ENCODE measurements around the gene HK2. TPM values are rescaled to one million over a fixed set of nuclear protein-coding genes. Genes with fewer than 3 reads are reported as not detected.
"Not testable (repeated sequence)": the region's sequence is repeated elsewhere in the genome, so short reads cannot be mapped to it uniquely, and the experiment has no call there.

Gene HK2
- total and polyA plus RNA-seq, 8 donors = 4.8 to 45.2 (median 12.3) TPM

GRCh38 chr2:74890711-74891110 lies 56.8 kb downstream of the HK2 start:
- H3K9me3 ChIP-seq = no peaks in the 10 kb centered on the region
- intact Hi-C loops (cut with DNase I; ENCODE audit: low total_unique reads) = no loop called here
- no peak for TF ChIP-seq POLR2A (IDR thresholded peaks at IDR 0.05)
- TF ChIP-seq CTCF (IDR thresholded peaks at IDR 0.05) = no peak
- no peak for TF ChIP-seq EP300 (IDR thresholded peaks at IDR 0.05)
- TF ChIP-seq POLR2AphosphoS5 (IDR thresholded peaks at IDR 0.05) = no peak
- H3K4me3 ChIP-seq = no peak overlapping the region
- H3K27me3 ChIP-seq = no peaks in the 10 kb centered on the region
- WGBS, 5 donors = 89 to 99% (median 94%) methylated on average over 8 of the region's 8 CpGs
- H3K4me1 ChIP-seq = no peaks in the 10 kb centered on the region
- peaks cover 14 to 70% (median 64%) of the 10 kb centered on the region in 4 donors for H3K36me3 ChIP-seq
- H3K27ac ChIP-seq = no peak overlapping the region
- DNase-seq = no peak

- DNase-seq = no peak
- 83 to 95% (median 87%) methylated on average over 7 of the region's 7 CpGs for WGBS, 5 donors
- H3K27ac ChIP-seq = no peak overlapping the region
- no peak overlapping the region for H3K4me3 ChIP-seq
- intact Hi-C loops (cut with DNase I; ENCODE audit: low total_unique reads) = no loop called here
- H3K9me3 ChIP-seq = no peaks in the 10 kb centered on the region
- H3K36me3 ChIP-seq = peaks cover 14 to 64% (median 58%) of the 10 kb centered on the region in 4 donors
- no peaks in the 10 kb centered on the region for H3K27me3 ChIP-seq
- no peaks in the 10 kb centered on the region for H3K4me1 ChIP-seq
- TF ChIP-seq CTCF (IDR thresholded peaks at IDR 0.05) (no peak), EP300 (IDR thresholded peaks at IDR 0.05) (no peak), POLR2AphosphoS5 (IDR thresholded peaks at IDR 0.05) (no peak), POLR2A (IDR thresholded peaks at IDR 0.05) (no peak)
Measured at GRCh38 chr2:74891136-74891764, 57.3 kb downstream of the HK2 start.

GRCh38 chr2:74891816-74892215 lies 57.9 kb downstream of the HK2 start:
- H3K4me3 ChIP-seq; H3K9me3 ChIP-seq; H3K27ac ChIP-seq; H3K4me1 ChIP-seq; H3K27me3 ChIP-seq; intact Hi-C loops (cut with DNase I; ENCODE audit: low total_unique reads); DNase-seq: not testable (repeated sequence)
- peaks cover 14 to 59% (median 53%) of the 10 kb centered on the region in 4 donors for H3K36me3 ChIP-seq
- 69 to 91% (median 81%) methylated on average over 4 of the region's 4 CpGs for WGBS, 5 donors

GRCh38 chr2:74892609-74893008 lies 58.7 kb downstream of the HK2 start:
- Histone ChIP-seq H3K4me3 (no peak overlapping the region), H3K27ac (no peak overlapping the region), H3K27me3 (no peaks in the 10 kb centered on the region), H3K9me3 (no peaks in the 10 kb centered on the region), H3K36me3 (peaks cover 14 to 51% (median 45%) of the 10 kb centered on the region in 4 donors), H3K4me1 (no peaks in the 10 kb centered on the region)
- TF ChIP-seq EP300 (IDR thresholded peaks at IDR 0.05) = no peak
- no peak for TF ChIP-seq POLR2AphosphoS5 (IDR thresholded peaks at IDR 0.05)
- no peak for TF ChIP-seq POLR2A (IDR thresholded peaks at IDR 0.05)
- no peak for TF ChIP-seq CTCF (IDR thresholded peaks at IDR 0.05)
- DNase-seq = no peak
- intact Hi-C loops (cut with DNase I; ENCODE audit: low total_unique reads) = no loop called here
- 88 to 93% (median 92%) methylated on average over 5 of the region's 5 CpGs for WGBS, 5 donors

GRCh38 chr2:74893332-74893731 lies 59.4 kb downstream of the HK2 start:
- H3K27me3 ChIP-seq = no peaks in the 10 kb centered on the region
- H3K4me3 ChIP-seq = no peak overlapping the region
- WGBS, 5 donors = 61 to 87% (median 72%) methylated on average over 5 of the region's 5 CpGs
- TF ChIP-seq CTCF (IDR thresholded peaks at IDR 0.05) (no peak), POLR2A (IDR thresholded peaks at IDR 0.05) (no peak), POLR2AphosphoS5 (IDR thresholded peaks at IDR 0.05) (no peak), EP300 (IDR thresholded peaks at IDR 0.05) (no peak)
- intact Hi-C loops (cut with DNase I; ENCODE audit: low total_unique reads) = no loop called here
- H3K9me3 ChIP-seq = peaks cover 0 to 2% (median 0%) of the 10 kb centered on the region in 4 donors
- peaks cover 9 to 44% (median 37%) of the 10 kb centered on the region in 4 donors for H3K36me3 ChIP-seq
- H3K4me1 ChIP-seq = no peaks in the 10 kb centered on the region
- no peak for DNase-seq
- H3K27ac ChIP-seq = no peak overlapping the region
